ENCODE results near the gene HHIPL2. TPM values are rescaled to one million over a fixed set of nuclear protein-coding genes. Genes with fewer than 3 reads are reported as not detected.

HHIPL2 gene
- total and polyA plus RNA-seq, 7 donors, result 0.04 TPM; not detected in 5

GRCh38 chr1:222529181-222529580 lies 18.7 kb downstream of the HHIPL2 start:
- TF ChIP-seq, protein P1, sequence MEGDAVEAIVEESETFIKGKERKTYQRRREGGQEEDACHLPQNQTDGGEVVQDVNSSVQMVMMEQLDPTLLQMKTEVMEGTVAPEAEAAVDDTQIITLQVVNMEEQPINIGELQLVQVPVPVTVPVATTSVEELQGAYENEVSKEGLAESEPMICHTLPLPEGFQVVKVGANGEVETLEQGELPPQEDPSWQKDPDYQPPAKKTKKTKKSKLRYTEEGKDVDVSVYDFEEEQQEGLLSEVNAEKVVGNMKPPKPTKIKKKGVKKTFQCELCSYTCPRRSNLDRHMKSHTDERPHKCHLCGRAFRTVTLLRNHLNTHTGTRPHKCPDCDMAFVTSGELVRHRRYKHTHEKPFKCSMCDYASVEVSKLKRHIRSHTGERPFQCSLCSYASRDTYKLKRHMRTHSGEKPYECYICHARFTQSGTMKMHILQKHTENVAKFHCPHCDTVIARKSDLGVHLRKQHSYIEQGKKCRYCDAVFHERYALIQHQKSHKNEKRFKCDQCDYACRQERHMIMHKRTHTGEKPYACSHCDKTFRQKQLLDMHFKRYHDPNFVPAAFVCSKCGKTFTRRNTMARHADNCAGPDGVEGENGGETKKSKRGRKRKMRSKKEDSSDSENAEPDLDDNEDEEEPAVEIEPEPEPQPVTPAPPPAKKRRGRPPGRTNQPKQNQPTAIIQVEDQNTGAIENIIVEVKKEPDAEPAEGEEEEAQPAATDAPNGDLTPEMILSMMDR (IDR thresholded peaks at IDR 0.05), result no peak
- intact Hi-C loops (cut with DNase I), result no loop called here
- Histone ChIP-seq H3K36me3 (ENCODE audit: insufficient read depth in 1 of 2, low read depth in 1 of 2) (no peaks in the 10 kb centered on the region), H3K4me1 (no peaks in the 10 kb centered on the region), H3K9me3 (no peaks in the 10 kb centered on the region), H3K27me3 (ENCODE audit: insufficient read depth in 3 of 3, low read length in 2 of 3) (no peaks in the 10 kb centered on the region), H3K4me3 (no peak overlapping the region), H3K27ac (no peak overlapping the region)
- ATAC-seq (no peak), DNase-seq (no peak)
- 87 to 92% (median 91%) methylated on average over 3 of the region's 3 CpGs for WGBS, 3 donors

DNA sequence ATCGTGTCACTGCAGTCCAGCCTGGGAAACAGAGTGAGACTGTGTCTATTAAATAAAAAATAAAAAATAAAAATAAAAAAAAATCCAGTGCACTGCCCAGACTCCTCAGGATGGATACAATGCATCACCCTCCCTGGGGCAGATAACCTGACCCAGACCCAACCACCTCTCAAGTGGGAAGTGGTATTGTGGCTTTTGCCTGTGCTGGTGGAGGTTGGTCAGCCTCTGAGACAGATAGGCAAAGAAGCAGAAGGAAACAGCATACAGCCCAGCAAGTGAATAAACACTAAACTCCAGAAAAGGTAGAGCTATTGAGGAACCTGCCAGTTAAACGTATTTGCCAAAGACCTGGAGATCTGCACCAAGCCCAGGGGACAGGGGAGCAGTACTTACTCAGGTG lies 22.0 kb downstream of the HHIPL2 start:
- no peaks in the 10 kb centered on the region for H3K4me1 ChIP-seq
- H3K27me3 ChIP-seq (ENCODE audit: insufficient read depth in 3 of 3, low read length in 2 of 3), result no peaks in the 10 kb centered on the region
- ATAC-seq, result no peak
- no peak for DNase-seq
- no peaks in the 10 kb centered on the region for H3K9me3 ChIP-seq
- TF ChIP-seq, protein P1 (IDR thresholded peaks at IDR 0.05), result no peak
- WGBS, 3 donors, result 81 to 92% (median 88%) methylated on average over 2 of the region's 2 CpGs
- no peaks in the 10 kb centered on the region for H3K36me3 ChIP-seq (ENCODE audit: insufficient read depth in 1 of 2, low read depth in 1 of 2)
- no peak overlapping the region for H3K27ac ChIP-seq
- intact Hi-C loops (cut with DNase I), result no loop called here
- H3K4me3 ChIP-seq, result no peak overlapping the region

- no peaks in the 10 kb centered on the region for H3K9me3 ChIP-seq
- DNase-seq (no peak), ATAC-seq (no peak)
- intact Hi-C loops (cut with DNase I), result no loop called here
- no peaks in the 10 kb centered on the region for H3K4me1 ChIP-seq
- no peak overlapping the region for H3K4me3 ChIP-seq
- 66 to 71% (median 69%) methylated on average over 3 of the region's 3 CpGs for WGBS, 3 donors
- no peaks in the 10 kb centered on the region for H3K27me3 ChIP-seq (ENCODE audit: insufficient read depth in 3 of 3, low read length in 2 of 3)
- no peaks in the 10 kb centered on the region for H3K36me3 ChIP-seq (ENCODE audit: insufficient read depth in 1 of 2, low read depth in 1 of 2)
- no peak overlapping the region for H3K27ac ChIP-seq
- TF ChIP-seq, protein P1 (IDR thresholded peaks at IDR 0.05), result no peak
Observed at GRCh38 chr1:222523852-222524251, 24.1 kb downstream of the HHIPL2 start.

DNA sequence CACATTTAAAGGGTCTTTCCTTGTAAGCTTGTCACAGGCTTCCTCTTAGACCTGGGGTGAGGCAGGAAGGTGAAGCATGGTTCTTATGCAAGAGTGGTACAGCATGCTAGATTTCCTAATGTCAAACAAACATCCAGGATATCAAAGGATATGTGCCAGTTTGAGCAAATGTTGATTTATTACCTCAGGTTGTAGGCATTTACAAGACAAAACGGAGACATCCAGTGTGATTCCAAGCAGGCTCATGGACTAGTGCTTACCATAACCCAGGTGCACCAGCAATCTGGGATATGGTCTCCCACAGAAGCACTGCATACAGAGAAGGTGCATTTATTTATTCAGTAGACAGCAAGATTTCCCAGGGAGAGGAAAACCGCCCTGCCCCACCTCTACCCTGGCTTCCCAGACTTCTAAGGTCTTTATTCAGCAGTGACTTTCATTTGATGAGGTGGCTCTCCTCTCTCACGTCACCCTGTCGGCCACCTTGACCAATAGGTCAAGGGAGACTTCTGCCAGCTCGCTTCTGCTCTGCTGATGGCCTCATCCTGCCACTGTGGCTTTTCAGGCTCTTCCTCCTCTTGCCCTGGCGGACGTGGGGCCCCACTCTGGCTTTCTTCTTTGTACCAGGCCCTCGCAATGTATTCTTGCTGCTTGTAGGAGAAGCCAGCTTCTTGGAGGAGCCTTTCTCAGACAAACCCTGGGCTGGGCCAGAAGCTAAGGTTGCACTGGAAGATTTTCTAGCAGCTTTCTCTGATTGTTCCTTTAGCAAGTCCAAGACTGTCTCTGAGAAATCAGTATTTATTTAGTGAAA lies 25.6 kb downstream of the HHIPL2 start:
- intact Hi-C loops (cut with DNase I), result no loop called here
- ATAC-seq, result no peak

More for the DNA sequence above, 25.6 kb downstream of the HHIPL2 start:
- 83 to 84% (median 84%) methylated on average over 8 of the region's 8 CpGs for WGBS, 3 donors
- no peaks in the 10 kb centered on the region for H3K36me3 ChIP-seq (ENCODE audit: insufficient read depth in 1 of 2, low read depth in 1 of 2)
- no peak overlapping the region for H3K4me3 ChIP-seq
- no peaks in the 10 kb centered on the region for H3K9me3 ChIP-seq
- no peaks in the 10 kb centered on the region for H3K27me3 ChIP-seq (ENCODE audit: insufficient read depth in 3 of 3, low read length in 2 of 3)
- no peak overlapping the region for H3K27ac ChIP-seq
- H3K4me1 ChIP-seq, result no peaks in the 10 kb centered on the region
- TF ChIP-seq, protein P1 (IDR thresholded peaks at IDR 0.05), result no peak
- no peak for DNase-seq

Measured in psoas muscle (tissue), 8 donors.